ENCODE data around the gene PHGDH.
"Not testable (repeated sequence)": the region's sequence is repeated elsewhere in the genome, so short reads cannot be mapped to it uniquely, and the experiment has no call there.

Gene PHGDH

GRCh38 chr1:119767486-119767885 lies 55.8 kb downstream of the PHGDH start:
- peak; percentile 31 to 36 for DNase-seq

GRCh38 chr1:119768778-119769177 lies 57.0 kb downstream of the PHGDH start, which contains the start of gene HMGCS2:
HMGCS2 (minus strand) TSS chr1:119768905; CDS start chr1:119768844, 61 bp downstream.
- no peak for DNase-seq

- peak in 1 of 2 experiments; percentile 6 for DNase-seq
Measured at GRCh38 chr1:119771016-119771415, 59.3 kb downstream of the PHGDH start.

- DNase-seq: no peak
Measured at GRCh38 chr1:119771770-119772169, 60.0 kb downstream of the PHGDH start.

- no peak for DNase-seq
Measured at GRCh38 chr1:119772298-119772697, 60.6 kb downstream of the PHGDH start.

- DNase-seq: peak; percentile 69 to 88
Measured at GRCh38 chr1:119773711-119774241, 62.0 kb downstream of the PHGDH start.

GRCh38 chr1:119774746-119775490 lies 63.2 kb downstream of the PHGDH start:
- no peak for DNase-seq

GRCh38 chr1:119778359-119778758 lies 66.6 kb downstream of the PHGDH start:
- no peak for DNase-seq

- DNase-seq: no peak
Measured at GRCh38 chr1:119778886-119779560, 67.3 kb downstream of the PHGDH start.

GRCh38 chr1:119779869-119780356 lies 68.2 kb downstream of the PHGDH start:
- no peak for DNase-seq

GRCh38 chr1:119781434-119782210 lies 69.9 kb downstream of the PHGDH start:
- no peak for DNase-seq

- DNase-seq: no peak
Measured at GRCh38 chr1:119782631-119783325, 71.0 kb downstream of the PHGDH start.

GRCh38 chr1:119783354-119784185 lies 71.8 kb downstream of the PHGDH start:
- no peak for DNase-seq

- DNase-seq: no peak
Measured at GRCh38 chr1:119784191-119784781, 72.6 kb downstream of the PHGDH start.

- DNase-seq: not testable (repeated sequence)
Measured at GRCh38 chr1:119786046-119786445, 74.3 kb downstream of the PHGDH start.

- DNase-seq: not testable (repeated sequence)
Measured at GRCh38 chr1:119786473-119787050, 74.8 kb downstream of the PHGDH start.

- no peak for DNase-seq
Measured at GRCh38 chr1:119787776-119788175, 76.0 kb downstream of the PHGDH start.

GRCh38 chr1:119790451-119791198 lies 78.9 kb downstream of the PHGDH start:
- no peak for DNase-seq

- DNase-seq: no peak
Measured at GRCh38 chr1:119791377-119791776, 79.6 kb downstream of the PHGDH start.
